HG02642 (cell line): Measurements from ENCODE around the gene LDHA.
"Not testable (repeated sequence)": the region's sequence is repeated elsewhere in the genome, so short reads cannot be mapped to it uniquely, and the experiment has no call there.

Experiments used
- ATAC-seq: cut with Tn5 transposase; IDR thresholded peaks from one replicate; pipeline ENCODE4 v1.9.1; 2021; ENCODE audit warnings: mild to moderate bottlenecking; ENCODE audit not compliant: unreplicated experiment, poor library complexity

LDHA gene

DNA sequence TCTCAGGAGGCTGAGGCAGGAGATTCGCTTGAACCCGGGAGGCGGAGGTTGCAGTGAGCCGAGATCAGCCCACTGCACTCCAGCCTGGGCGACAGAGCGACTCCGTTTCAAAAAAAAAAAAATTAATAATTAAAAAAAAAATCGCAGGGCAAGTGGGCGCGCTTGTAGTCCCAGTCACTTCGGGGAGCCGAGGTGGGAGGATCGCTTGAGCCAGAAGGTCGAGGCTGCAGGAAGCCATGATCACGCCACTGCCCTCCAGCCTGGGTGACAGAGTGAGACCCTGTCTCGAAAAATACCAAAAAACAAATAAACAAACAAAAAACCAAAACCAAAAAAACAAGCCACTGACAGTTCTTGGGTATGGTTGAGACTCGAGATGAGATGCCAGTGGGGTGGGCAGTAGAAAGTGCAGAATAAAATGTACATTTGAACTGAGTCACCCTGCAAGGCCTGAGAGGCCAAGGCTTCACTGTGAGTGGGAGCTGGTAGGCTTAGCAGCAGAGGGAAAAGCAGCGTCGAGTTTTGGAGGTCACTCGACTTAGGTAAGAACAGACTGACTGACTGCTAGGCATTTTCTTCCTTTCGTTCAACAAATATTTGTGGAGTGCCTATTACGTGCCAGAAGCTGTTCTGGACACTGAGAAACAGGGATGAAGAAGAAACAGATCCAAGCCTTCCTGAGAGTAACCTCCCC is 635 bp upstream of the LDHA start:
- ATAC-seq = no peak

DNA sequence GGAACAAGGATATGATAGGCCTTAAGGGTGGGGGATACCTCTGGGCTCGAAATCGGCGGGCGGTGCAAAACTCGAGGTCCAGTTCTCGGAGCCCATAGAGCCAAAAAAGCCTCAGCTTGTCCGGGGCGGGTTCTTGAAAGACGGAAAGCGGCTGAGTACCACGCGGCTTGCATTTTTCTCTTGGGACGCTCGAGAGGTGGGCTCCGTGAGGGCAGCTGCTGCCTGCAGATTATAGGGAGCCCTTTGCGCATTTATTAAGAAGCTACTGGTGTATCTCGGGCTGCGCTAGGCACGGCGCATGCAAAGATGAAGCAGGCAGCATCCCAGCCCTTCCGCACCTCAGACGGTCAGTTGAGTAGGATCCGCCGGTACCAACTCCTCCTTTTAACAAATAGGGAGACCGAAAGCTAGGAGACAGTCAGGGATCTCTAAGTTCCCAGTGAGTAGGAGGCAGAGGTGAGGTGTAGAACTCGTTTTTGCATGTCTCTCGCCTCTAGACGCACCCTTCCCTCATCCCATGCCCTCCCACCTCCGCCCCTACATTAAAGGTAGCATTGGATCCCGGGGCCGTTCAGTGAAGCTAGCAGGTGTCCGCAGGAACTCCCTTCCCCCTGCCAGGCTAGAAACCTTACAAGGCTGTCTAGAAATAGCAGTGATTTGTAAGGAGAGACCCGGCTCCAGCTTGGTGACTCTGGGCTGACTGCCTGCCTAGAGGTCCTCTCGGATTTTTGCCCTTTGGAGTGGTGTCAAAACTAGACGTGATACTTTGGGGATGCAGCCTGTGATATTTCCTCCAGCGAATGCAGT is 768 bp downstream of the LDHA start:
- no peak for ATAC-seq

DNA sequence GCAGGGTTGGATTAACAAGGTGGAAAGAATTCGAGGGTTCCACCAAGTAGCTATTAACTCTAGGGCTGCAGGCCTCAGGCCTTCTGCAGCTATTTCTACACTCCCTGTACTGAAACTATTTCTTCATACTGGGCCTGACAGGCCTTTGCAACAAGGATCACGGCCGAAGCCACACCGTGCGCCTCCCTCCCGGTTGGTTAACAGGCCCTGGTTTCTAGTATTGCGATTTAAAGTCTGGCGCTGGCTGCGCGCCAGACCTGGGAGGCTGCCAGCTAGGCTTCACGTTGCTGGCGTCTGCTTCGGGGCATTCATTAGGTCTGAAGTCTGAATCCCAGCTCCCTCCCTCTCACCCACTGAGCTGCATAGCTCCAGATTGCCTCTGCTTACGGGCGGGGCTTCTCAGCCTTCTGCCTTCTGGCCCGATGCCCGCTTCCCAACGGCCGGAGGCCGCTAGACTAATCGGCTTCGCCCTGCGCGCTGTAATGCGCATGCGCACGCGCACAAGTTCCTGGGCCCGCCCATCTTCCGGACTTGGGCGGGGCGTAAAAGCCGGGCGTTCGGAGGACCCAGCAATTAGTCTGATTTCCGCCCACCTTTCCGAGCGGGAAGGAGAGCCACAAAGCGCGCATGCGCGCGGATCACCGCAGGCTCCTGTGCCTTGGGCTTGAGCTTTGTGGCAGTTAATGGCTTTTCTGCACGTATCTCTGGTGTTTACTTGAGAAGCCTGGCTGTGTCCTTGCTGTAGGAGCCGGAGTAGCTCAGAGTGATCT is 1.6 kb downstream of the LDHA start:
- peak; percentile 70 for ATAC-seq

DNA sequence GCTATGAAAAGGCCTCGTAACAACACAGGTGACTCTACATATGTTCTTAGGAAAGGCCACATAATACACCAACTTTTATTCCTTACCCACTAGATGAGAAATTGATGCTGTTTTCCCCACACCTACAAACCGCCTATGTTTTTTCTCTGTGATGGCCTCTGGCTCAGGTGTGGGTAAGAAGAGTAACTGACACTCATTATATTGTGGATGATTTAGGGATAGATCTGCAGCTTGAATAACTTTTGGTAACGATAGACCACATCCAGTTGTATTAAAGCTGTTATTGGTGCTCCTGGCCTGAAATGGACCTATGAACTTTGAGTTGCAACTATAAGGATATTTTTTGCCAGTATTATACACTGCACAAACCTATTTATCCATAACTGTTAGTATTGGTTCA is 3.6 kb downstream of the LDHA start:
- no peak for ATAC-seq

DNA sequence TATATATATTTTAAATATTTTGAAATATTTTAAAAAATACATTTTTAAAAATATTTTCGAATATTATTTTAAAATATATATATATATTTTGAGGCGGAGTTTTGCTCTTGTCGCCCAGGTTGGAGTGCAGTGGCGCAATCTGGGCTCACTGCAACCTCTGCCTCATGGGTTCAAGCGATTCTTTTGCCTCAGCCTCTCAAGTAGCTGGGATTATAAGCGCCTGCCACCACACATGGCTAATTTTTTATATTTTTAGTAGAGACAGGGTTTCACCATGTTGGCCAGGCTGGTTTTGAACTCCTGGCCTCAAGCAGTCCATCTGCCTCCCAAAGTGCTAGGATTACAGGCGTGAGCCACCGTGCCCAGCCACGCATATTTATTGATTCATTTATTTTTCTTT is 6.7 kb downstream of the LDHA start:
- ATAC-seq = not testable (repeated sequence)

DNA sequence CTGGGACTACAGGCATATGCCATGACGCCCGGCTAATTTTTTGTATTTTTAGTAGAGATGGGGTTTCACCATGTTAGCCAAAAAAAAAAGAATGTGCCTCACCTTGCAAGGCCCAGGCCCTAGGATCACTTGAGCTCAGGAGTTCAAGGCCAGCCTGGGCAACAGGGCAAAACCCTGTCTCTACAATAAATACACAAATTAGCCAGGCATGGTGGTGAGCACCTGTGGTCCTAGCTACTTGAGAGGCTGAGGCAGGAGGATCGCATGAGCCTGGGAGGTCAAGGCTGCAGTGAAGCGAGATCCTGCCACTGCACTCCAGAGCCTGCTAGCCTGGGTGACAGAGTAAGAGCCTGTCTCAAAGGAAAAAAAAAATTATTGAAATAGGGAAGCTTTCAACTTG is 9.7 kb downstream of the LDHA start:
- no peak for ATAC-seq

DNA sequence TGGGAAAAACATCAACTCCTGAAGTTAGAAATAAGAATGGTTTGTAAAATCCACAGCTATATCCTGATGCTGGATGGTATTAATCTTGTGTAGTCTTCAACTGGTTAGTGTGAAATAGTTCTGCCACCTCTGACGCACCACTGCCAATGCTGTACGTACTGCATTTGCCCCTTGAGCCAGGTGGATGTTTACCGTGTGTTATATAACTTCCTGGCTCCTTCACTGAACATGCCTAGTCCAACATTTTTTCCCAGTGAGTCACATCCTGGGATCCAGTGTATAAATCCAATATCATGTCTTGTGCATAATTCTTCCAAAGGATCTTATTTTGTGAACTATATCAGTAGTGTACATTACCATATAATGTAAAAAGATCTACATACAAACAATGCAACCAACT is 13.0 kb downstream of the LDHA start:
- ATAC-seq = not testable (repeated sequence)

DNA sequence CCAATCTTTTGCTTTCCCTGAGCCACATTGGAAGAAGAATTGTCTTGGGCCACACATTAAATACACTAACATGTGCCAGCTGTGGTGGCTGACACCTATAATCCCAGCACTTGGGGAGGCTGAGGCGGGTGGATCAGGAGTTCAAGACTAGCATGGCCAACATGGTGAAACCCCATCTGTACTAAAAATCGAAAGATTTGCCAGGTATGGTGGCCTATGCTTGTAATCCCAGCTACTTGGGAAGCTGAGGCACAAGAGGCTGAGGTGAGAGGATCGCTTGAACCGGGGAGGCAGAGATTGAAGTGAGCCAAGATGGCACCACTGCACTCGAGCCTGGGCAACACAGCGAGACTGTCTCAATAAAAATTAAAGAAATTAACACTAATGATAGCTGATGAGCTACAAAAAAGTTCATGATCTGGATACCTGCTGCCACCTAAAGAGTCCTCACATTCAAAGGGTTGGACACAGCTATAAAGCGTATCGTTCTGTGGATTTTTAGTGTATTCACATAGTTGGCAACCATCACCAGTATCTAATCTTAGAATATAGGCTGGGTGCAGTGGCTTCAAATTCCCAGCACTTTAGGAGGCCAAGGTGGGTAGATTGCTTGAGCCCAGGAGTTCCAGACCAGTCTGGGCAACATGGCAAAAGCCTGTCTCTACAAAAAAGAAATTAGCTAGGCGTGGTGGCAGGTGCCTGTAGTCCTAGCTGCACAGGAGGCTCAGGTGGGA is 14.4 kb downstream of the LDHA start:
- no peak for ATAC-seq

DNA sequence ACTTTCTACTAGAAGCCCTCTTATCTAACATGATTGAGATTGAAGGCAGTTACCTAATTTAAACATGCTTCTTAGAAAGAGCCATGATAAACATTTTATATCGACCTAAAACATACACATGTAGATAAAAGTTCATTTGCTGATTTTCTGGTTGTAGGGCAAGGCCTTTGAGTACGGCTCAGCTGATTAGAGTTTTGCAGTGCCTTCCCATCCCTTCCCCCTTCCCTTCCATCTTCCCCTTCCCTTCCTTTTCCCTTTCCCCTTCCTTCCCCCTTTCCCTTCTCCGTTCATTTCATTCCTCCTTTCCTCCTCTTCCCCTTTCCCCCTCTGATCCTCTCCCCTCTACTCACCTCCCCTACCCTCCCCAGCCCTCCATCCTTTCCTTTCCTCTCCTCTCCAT is 22.1 kb downstream of the LDHA start:
- ATAC-seq = no peak

DNA sequence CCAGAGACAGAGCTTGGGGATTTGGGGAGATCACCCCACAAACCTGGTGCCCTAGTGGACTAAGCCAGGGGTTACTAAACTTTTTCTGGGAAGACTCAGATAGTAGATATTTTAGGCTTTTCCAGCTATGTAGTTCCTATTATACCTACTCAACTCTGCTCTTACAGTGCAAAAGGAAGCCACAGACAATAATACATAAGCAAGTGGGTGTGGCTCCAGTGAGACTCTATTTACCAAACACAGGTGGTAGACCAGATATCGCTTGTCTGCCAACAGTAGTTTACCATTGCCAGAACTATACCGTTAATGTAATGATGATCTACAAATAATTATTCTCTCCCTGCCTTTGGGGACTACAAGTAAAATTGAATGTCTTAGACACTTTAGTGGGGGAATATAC is 24.7 kb downstream of the LDHA start:
- no peak for ATAC-seq

DNA sequence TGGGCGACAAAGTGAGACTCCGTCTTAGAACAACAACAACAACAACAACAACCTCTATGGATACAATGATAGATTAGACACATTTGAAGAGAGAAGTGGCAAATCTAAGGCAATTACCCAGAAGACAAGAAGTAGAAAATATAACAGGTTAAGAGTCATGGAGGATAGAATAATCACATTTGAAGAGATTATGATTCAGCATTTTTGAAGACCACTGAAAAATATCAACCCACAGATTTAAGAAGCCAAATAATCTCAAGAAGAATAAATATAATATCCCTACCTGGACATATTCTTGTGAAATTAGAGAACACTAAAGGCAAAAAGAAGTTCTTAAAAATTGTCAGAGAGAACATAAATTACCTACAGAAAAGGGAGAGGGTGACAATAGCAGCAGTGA is 25.7 kb downstream of the LDHA start:
- no peak for ATAC-seq

DNA sequence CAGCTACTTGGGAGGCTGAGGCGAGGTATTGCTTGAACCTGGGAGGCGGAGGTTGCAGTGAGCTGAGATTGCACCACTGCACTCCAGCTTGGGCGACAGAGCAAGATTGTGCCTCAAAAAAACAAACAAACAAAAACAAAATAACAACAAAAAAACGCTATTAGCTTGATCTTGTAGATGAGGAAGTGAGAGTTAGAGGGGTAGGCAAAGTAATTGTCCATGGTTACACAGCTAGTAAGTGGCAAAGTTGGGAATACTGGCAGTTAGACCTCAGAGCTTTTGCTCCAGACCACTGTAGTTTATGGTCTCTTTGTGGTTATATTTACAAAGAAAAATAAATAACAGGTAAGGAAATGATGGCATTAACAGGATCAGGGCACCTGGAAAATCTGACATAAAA is 32.9 kb downstream of the LDHA start:
- no peak for ATAC-seq

DNA sequence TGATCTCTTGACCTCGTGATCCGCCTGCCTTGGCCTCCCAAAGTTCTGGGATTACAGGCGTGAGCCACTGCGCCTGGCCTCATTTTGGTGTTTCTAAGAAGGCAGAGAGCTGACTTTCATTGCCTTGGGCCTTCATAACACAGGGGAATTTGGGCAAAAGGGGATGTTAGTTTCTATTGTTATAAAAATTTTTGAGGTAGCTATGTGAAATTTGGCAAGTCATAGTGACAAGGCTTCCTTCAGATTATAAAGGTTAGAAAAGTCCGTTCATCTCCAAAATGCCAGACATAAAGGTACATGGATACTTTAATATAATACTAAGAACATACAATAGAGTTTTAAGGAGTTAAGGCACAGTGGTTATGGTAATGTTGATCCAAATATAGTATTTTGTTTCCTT is 35.0 kb downstream of the LDHA start:
- no peak for ATAC-seq

DNA sequence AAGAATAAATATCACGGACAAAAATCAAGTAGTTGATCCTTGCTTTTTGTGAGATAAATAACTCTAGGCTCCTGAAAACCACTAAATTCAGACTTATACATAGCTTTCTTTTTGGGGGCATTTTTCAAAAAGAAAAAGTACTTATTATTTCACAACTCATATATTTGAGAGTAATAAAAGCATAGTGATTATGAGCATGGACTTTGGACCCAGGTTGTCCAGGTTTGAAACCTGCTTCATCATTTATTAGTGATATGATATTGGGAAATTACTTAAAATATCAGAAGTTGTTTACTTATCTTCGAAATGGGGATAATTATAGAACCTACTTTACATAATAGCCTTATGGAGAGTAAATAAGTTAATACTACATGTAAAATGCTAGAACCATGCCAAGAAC is 44.3 kb downstream of the LDHA start:
- no peak for ATAC-seq

DNA sequence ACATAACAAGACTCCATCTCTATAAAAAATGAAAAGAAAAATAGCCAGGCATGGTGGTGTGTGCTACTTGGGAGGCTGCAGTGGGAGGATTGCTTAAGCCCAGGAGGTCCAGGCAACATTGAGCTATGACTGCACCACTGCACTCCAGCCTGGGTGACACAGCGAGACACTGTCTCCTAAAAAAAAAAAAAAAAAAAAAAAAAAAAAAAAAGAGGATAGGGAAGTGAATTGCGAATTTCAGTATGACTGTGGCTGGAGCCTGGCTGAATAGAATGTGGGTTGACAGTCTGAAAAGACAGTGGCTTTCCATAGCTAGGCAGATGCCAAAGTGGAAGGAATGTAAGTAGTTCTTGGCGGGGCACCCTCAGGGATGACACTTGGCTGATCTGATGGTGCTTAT is 54.9 kb downstream of the LDHA start:
- no peak for ATAC-seq

DNA sequence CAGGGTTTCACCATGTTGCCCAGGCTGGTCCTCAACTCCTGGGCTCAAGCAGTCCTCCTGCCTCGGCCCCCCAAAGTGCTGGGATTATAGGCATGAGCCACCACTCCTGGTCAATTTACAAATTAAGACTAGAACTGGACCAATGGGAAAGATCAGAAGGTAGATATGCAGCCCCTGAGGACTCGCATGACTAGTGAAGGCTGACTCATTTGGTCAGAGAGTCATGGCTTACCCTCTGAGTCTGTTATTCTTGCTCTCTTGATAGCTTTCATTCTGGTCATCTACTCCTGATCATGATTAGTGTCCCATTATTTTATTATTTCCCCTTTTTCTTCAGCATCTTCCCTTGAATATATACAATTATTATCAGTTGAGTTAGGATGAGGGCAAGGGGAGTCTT is 58.6 kb downstream of the LDHA start:
- ATAC-seq = no peak

DNA sequence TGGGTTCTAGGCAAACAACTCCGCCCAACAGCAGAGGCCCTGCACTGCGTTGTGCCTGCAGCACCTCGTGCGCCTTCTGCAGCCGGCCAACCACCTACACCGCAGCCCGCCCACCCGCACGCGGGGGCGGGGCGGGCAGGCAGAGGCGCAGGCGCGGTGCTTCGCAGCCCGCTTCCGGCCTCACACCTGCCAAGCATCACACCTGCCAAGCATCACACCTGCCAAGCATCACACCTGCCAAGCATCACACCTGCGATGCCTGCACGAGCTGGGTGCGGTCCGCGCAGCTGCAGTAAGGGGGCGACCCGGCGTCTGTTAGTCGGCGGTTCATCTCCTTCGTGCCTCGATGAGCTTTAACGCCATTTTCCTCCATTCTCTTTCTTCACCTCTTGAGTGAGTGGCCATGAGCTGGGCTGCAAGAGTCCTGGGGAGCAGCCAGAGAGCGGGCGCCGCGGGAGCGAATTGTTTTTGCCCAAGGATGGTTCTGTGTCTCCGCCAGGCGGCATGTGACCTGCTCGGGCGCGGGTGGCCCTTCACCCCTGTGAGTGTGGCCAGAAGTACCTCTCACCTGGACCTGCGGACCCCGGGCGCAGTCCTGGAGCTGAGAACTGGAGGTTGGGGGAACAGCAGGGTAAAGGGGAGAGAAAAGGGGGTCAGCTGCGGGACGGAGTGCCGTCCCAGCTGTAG is 61.5 kb downstream of the LDHA start, which contains the start of gene LDHAL6A:
LDHAL6A (plus strand) TSS at position 171 of the 687 bp plus-strand sequence. CDS start 825 bp downstream, outside the sequence.
- no peak for ATAC-seq

DNA sequence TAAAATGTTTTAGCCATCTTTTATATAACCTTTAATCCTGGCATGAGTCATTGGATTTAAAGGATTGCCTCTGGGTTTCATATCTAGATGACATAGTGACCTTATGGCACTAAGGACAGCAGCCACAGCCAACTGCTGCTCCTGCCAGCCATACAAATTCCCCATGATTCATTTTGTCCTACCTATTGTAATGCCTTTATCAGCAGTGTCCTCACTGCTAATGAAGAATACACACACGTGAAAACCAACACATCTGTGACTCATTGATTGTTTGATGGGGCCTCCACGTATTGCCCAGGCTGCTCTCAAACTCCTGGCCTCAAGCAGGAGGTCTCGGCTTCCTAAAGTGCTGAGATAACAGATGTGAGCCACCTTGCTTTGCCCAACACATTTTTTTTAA is 63.1 kb downstream of the LDHA start:
- ATAC-seq = no peak
